ENCODE measurements around the gene POLD1.
"Not testable (repeated sequence)": the region's sequence is repeated elsewhere in the genome, so short reads cannot be mapped to it uniquely, and the experiment has no call there.

POLD1 gene

GRCh38 chr19:50383852-50384684 is at the start of gene POLD1:
POLD1 (plus strand) TSS chr19:50384347; CDS start chr19:50398852, 14,505 bp downstream.
- DNase-seq, result peak; percentile 95

GRCh38 chr19:50334741-50335421 is 49.3 kb upstream of the POLD1 start:
- no peak for DNase-seq

GRCh38 chr19:50337031-50337430 is 47.1 kb upstream of the POLD1 start:
- DNase-seq, result not testable (repeated sequence)

- DNase-seq, result no peak
Measured at GRCh38 chr19:50340331-50340730, 43.8 kb upstream of the POLD1 start.

GRCh38 chr19:50341091-50341564 is 43.0 kb upstream of the POLD1 start:
- no peak for DNase-seq

GRCh38 chr19:50344661-50345318 is 39.4 kb upstream of the POLD1 start:
- DNase-seq, result no peak

GRCh38 chr19:50347089-50347581 is 37.0 kb upstream of the POLD1 start:
- not testable (repeated sequence) for DNase-seq

GRCh38 chr19:50349277-50350057 is 34.7 kb upstream of the POLD1 start:
- DNase-seq, result no peak

GRCh38 chr19:50352242-50352641 is 31.9 kb upstream of the POLD1 start:
- no peak for DNase-seq

GRCh38 chr19:50353487-50353880 is 30.7 kb upstream of the POLD1 start:
- not testable (repeated sequence) for DNase-seq

GRCh38 chr19:50356691-50357177 is 27.4 kb upstream of the POLD1 start:
- DNase-seq, result no peak

- DNase-seq, result peak; percentile 51
Measured at GRCh38 chr19:50357178-50358100, 26.7 kb upstream of the POLD1 start.

GRCh38 chr19:50358483-50359327 is 25.4 kb upstream of the POLD1 start:
- no peak for DNase-seq

GRCh38 chr19:50359328-50359818 is 24.8 kb upstream of the POLD1 start:
- DNase-seq, result no peak

GRCh38 chr19:50361290-50362029 is 22.7 kb upstream of the POLD1 start:
- no peak for DNase-seq

GRCh38 chr19:50362030-50362412 is 22.1 kb upstream of the POLD1 start:
- no peak for DNase-seq

- no peak for DNase-seq
Measured at GRCh38 chr19:50362656-50363424, 21.3 kb upstream of the POLD1 start.
